Thyroid gland (tissue), 4 donors: ENCODE data around the gene DPP10. TPM values are rescaled to one million over a fixed set of nuclear protein-coding genes. Genes with fewer than 3 reads are reported as not detected.

ENCODE experiments used
- DNase-seq, 2 donors: peaks; one replicate each; pipeline ENCODE4 v3.0.0-alpha.2; 2019
- H3K27ac ChIP-seq, 3 donors: fragments of 200-600 bp; sonication (generic); 1 replicate in 2 of 3; 2 replicates in 1 of 3; pipeline ENCODE4 v1.5.1; 2016 to 2019; ENCODE audit warnings: mild to moderate bottlenecking in 1 of 3, moderate library complexity in 1 of 3
- H3K27me3 ChIP-seq: fragments of 200-600 bp; sonication (generic); one replicate; pipeline ENCODE4 v1.5.1; 2019
- H3K36me3 ChIP-seq, 2 donors: fragments of 200-600 bp; sonication (generic); one replicate each; pipeline ENCODE4 v1.5.1; 2016 to 2019
- H3K4me1 ChIP-seq, 2 donors: fragments of 200-600 bp; sonication (generic); one replicate each; pipeline ENCODE4 v1.5.1; 2017 to 2019
- H3K4me3 ChIP-seq, 3 donors: fragments of 200-600 bp; sonication (generic); replicated peaks in 1 of 3; 1 replicate in 2 of 3; 2 replicates in 1 of 3; pipeline ENCODE4 v1.5.1; 2016; ENCODE audit warnings: mild to moderate bottlenecking in 1 of 3
- H3K9me3 ChIP-seq: fragments of 200-600 bp; sonication (generic); one replicate; pipeline ENCODE4 v1.5.1; 2017
- CTCF ChIP-seq, 6 experiments: fragments of 200-600 bp in 3 of 6; fragments of 450-650 bp in 3 of 6; sonication (generic) in 3 of 6; IDR thresholded peaks; one replicate each; pipeline ENCODE4 v1.5.1; 2016 to 2019; ENCODE audit warnings: antibody characterized with exemption in 6 of 6, mild to moderate bottlenecking in 2 of 6, inconsistent platforms in 1 of 6, moderate library complexity in 1 of 6
- POLR2A ChIP-seq, 2 donors: fragments of 450-650 bp; IDR thresholded peaks; one replicate each; pipeline ENCODE4 v1.6.1; 2017; ENCODE audit warnings: antibody characterized with exemption in 2 of 2, mild to moderate bottlenecking in 2 of 2, moderate library complexity in 1 of 2
- WGBS, 2 donors: methylation state at CpG; one replicate each; pipeline ENCODE4 v1.1.5; 2017; 5-methylcytosine and 5-hydroxymethylcytosine counted together
- intact Hi-C: fragments of 100-400 bp; cut with DNase I; formaldehyde crosslinking; loops from one replicate; pipeline ENCODE4 v1.15.1; 2023
- total RNA-seq, 4 donors: library from RNA; depleted of rRNA; stranded (reverse); fragments of >200 nt; gene quantifications; one replicate each; pipeline ENCODE4 v1.2.3, GENCODE V29; 2016

Gene DPP10
- total RNA-seq, 4 donors from 2014 or later: 0.63 to 1.3 TPM; not detected in 2

GRCh38 chr2:115610888-115611287 is 1168.4 kb downstream of the DPP10 start:
- DNase-seq: no peak
- Histone ChIP-seq H3K4me1 (no peaks in the 10 kb centered on the region), H3K27ac (no peak overlapping the region), H3K9me3 (no peaks in the 10 kb centered on the region), H3K4me3 (no peak overlapping the region), H3K36me3 (no peaks in the 10 kb centered on the region), H3K27me3 (no peaks in the 10 kb centered on the region)
- no peak for TF ChIP-seq POLR2A (IDR thresholded peaks at IDR 0.05)
- no peak for TF ChIP-seq CTCF (IDR thresholded peaks at IDR 0.05)
- intact Hi-C loops: no loop called here
- WGBS, 2 donors: 90 to 91% methylated on average over 3 of the region's 3 CpGs

- TF ChIP-seq POLR2A (IDR thresholded peaks at IDR 0.05): no peak
- no peak for TF ChIP-seq CTCF (IDR thresholded peaks at IDR 0.05)
- H3K27ac ChIP-seq: no peak overlapping the region
- WGBS, 2 donors: 72 to 76% methylated on average over 4 of the region's 4 CpGs
- H3K27me3 ChIP-seq: no peaks in the 10 kb centered on the region
- no peaks in the 10 kb centered on the region for H3K36me3 ChIP-seq
- no peak overlapping the region for H3K4me3 ChIP-seq
- H3K4me1 ChIP-seq: no peaks in the 10 kb centered on the region
- no peak for DNase-seq
- intact Hi-C loops: no loop called here
- H3K9me3 ChIP-seq: no peaks in the 10 kb centered on the region
These were observed 1181.9 kb downstream of the DPP10 start for GRCh38 chr2:115624332-115624731.

GRCh38 chr2:115634578-115634977 is 1192.1 kb downstream of the DPP10 start:
- H3K9me3 ChIP-seq: no peaks in the 10 kb centered on the region
- no peaks in the 10 kb centered on the region for H3K27me3 ChIP-seq
- WGBS, 2 donors: 83 to 93% methylated on average over 3 of the region's 3 CpGs
- H3K27ac ChIP-seq: no peak overlapping the region
- H3K4me1 ChIP-seq: no peaks in the 10 kb centered on the region
- DNase-seq: no peak
- H3K36me3 ChIP-seq: no peaks in the 10 kb centered on the region
- no peak overlapping the region for H3K4me3 ChIP-seq
- no peak for TF ChIP-seq POLR2A (IDR thresholded peaks at IDR 0.05)
- TF ChIP-seq CTCF (IDR thresholded peaks at IDR 0.05): no peak
- intact Hi-C loops: no loop called here

- intact Hi-C loops: no loop called here
- Histone ChIP-seq H3K27ac (no peak overlapping the region), H3K4me1 (no peaks in the 10 kb centered on the region), H3K4me3 (no peak overlapping the region), H3K27me3 (no peaks in the 10 kb centered on the region), H3K9me3 (no peaks in the 10 kb centered on the region), H3K36me3 (no peaks in the 10 kb centered on the region)
- TF ChIP-seq POLR2A (IDR thresholded peaks at IDR 0.05) (no peak), CTCF (IDR thresholded peaks at IDR 0.05) (no peak)
- 86 to 93% methylated on average over 2 of the region's 2 CpGs for WGBS, 2 donors
- no peak for DNase-seq
These were observed 1193.0 kb downstream of the DPP10 start for GRCh38 chr2:115635430-115635829.

GRCh38 chr2:115649731-115650130 is 1207.3 kb downstream of the DPP10 start:
- H3K9me3 ChIP-seq: no peaks in the 10 kb centered on the region
- no peak for DNase-seq
- intact Hi-C loops: no loop called here

More at GRCh38 chr2:115649731-115650130, 1207.3 kb downstream of the DPP10 start:
- no peak overlapping the region for H3K27ac ChIP-seq
- H3K36me3 ChIP-seq: no peaks in the 10 kb centered on the region
- H3K4me3 ChIP-seq: no peak overlapping the region
- H3K4me1 ChIP-seq: no peaks in the 10 kb centered on the region
- H3K27me3 ChIP-seq: no peaks in the 10 kb centered on the region
- TF ChIP-seq CTCF (IDR thresholded peaks at IDR 0.05): no peak
- TF ChIP-seq POLR2A (IDR thresholded peaks at IDR 0.05): no peak
